ENCODE data around the gene BHLHE41.

Gene BHLHE41

GRCh38 chr12:26077915-26078702, 46.7 kb downstream of the BHLHE41 start:
- DNase-seq (ENCODE audit: low spot score): no peak

Data from putamen (tissue), 1 donor.